HG03103 (cell line): ENCODE measurements around the gene FAM193A.
"Not testable (repeated sequence)": the region's sequence is repeated elsewhere in the genome, so short reads cannot be mapped to it uniquely, and the experiment has no call there.

Experiments
- ATAC-seq: cut with Tn5 transposase; IDR thresholded peaks from one replicate; pipeline ENCODE4 v1.9.1; 2021; ENCODE audit warnings: low read depth; ENCODE audit not compliant: unreplicated experiment

The FAM193A gene

DNA sequence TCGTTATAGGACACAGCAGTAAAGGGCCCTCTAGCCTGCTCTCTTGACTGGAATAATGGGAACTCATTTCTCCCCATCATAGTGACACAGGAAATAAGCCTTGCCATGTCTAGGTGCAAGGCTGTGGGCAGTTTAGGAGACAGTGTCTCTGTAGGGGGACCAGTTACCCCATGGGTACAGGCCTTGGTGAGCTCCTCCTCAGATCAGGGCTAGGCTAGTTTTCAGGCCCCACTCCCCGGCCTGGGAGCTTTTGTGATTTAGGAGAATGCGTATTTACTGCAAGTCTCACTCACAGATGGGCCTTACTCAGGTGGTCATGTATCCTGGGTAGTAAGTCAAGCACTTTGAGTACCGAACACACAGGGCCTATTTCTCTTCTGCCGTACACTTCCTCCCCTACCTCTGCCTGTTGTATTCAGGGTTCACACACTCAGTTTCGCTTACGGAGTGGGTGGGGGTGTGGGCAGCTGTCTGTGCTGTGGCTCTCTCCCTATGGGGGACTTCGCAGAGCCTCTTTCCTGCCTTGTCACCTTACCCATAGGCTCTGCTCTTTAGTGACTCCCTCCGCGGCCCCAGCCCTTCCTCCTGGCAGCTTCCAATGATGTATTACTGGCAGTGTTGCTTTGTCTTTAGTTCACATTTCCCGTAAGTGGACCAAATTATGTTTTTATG lies 34.2 kb downstream of the FAM193A start:
- peak; percentile 67 for ATAC-seq

DNA sequence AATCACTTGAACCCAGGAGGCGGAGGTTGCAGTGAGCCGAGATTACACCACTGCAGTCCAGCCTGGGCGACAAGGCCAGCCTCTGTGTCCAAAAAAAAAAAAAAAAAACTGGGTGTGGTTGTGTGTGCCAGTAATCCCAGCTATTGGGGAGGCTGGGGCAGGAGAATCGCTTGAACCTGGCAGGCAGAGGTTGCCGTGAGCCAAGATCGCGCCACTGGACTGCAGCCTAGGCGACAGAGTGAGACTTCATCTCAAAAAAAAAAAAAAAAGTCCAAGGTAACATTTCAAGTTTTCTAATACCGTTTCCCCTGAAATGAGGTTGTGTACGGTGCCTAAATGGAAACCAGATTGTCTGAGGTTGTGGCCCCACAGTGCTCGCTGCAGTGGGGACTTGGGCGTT lies 35.6 kb downstream of the FAM193A start:
- ATAC-seq: no peak

DNA sequence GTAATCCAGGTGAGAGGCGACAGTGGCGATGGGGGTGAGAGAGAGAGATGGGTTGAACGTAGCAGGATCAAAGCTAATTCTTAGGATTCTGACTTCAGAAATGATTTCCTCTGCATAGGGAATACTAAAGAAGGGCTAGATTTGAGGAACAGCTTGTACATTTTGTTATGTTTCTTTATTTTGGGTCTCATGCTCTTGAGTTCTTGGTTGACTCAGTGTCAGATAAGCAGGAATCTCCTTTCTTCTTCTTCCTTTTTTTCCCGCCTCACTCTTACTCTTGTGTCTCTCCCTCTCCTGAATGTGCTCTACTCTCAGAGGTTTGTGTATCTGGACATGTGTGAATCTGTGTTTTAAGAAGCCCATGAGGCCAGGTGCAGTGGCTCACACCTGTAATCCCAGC lies 36.4 kb downstream of the FAM193A start:
- ATAC-seq: no peak

DNA sequence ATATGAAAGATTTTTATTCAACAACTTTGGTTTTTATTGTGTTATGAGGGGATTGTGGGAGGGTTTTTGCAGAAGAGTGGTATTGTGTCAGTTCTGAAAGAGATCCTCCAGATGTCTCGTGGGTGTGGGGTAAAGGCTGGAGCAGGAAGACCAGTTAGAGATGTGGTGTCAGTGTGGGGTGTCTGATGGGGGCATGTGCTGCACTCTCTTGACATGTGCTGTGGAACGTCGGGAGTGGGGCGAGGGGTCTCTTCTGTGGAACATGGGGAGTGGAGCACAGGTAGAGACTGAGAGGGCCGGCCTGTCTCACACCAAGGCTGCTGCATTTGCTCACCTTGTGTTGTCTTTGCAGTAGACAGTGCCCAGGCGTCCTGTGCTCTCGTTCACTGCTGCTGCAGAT lies 37.6 kb downstream of the FAM193A start:
- no peak for ATAC-seq

DNA sequence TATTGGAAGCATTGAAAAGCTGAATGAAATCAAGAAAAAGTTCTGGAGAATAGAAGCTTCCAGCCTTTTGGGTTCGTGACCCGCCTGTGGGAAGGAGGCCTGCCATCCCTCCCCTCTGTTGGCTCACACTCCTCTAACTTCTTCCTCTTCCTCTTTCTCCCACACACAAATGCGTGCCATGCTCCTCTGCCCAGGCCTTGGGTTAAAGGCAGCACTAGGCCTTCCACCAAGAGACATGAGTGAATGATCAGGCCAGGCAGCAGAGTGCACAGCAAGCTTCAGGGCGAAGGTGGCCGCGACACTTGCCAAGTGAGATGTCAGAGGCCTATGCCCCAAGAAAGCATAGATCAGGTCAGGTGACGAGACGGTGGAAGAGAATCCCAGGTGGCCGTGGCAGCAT lies 38.4 kb downstream of the FAM193A start:
- no peak for ATAC-seq

DNA sequence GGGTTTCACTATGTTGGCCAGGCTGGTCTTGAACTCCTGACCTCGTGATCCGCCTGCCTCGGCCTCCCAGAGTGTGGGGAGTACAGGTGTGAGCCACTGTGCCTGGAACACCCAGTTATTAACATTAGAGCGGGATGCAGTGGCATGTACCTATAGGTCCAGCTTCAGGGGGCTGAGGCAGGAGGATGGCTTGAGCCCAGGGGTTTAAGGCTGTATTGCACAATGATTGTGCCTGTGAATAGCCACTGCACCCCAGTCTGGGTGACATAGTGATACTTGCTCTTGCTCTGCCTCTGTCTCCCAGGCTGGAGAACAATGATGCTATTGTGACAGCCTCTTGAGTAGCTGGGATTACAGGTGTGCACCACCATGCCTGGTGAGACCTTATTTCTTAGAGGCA lies 39.8 kb downstream of the FAM193A start:
- no peak for ATAC-seq

DNA sequence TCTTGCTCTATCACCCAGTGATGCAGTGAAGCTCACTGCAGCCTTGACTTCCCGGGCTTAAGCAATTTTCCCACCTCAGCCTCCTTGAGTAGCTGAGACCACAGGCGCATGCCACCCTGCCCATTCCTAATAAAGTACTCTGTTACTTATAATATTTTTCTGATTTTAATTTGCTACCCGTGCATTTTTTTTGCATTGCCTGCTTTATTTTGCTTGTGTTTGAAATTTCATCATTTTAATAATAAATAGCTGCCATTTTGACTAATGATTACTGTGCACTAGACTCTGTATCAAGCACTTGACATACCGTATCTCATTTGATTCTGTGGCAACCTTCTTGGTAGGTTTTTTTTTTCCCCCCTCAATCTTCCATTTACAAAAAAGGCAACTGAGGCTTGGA lies 41.7 kb downstream of the FAM193A start:
- ATAC-seq: no peak

DNA sequence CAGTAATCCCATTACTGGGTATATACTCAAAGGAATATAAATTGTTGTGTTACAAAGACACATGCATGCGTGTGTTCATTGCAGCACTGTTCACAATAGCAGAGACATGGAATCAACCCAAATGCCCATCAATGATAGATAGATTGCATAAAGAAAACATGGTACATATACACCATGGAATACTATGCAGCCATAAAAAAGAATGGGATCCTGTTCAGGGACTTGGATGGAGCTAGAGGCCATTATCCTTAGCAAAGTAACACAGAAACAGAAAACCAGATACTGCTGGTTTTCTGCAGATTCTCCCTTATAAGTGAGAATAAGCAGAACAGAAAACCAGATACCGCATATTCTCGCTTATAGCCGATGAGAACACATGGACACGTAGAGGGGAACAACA lies 43.5 kb downstream of the FAM193A start:
- no peak for ATAC-seq

DNA sequence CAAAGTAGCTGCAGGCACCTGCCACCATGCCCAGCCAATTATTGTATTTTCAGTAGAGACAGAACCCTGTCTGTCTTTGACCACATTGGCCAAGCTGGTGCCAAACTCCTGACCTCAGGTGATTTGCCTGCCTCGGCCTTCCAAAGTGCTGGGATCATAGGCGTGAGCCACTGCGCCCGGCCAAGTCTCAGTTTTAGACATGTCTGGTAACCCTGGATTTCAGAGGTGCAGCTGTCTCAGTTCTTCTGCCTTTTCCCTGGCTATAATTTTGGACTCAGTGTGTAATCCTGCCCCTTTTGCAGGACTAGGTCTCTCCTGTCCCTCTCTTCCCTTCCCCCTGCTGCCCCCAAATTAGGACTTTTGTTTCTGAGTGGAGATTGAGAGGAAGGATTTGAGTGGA lies 46.6 kb downstream of the FAM193A start:
- no peak for ATAC-seq

DNA sequence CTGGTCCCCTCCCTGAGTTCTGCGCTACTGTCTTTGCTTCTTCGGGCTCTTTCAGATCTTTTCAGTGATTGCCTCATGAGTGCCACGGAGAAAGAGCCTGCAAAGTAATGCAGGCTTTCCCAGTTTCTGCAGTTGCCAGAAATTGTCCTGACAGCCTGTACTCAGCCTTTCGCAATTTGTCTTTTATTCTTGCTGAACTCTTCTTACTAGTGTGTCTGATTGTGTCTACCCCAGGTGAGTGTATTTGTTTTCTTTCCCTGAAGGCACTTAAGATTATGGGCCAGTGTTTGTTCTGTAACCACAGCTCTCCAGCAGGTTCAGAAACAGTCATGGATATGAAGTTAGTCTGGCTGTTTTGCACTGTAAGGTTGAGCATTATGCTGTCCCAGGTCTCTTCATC lies 47.1 kb downstream of the FAM193A start:
- ATAC-seq: no peak

DNA sequence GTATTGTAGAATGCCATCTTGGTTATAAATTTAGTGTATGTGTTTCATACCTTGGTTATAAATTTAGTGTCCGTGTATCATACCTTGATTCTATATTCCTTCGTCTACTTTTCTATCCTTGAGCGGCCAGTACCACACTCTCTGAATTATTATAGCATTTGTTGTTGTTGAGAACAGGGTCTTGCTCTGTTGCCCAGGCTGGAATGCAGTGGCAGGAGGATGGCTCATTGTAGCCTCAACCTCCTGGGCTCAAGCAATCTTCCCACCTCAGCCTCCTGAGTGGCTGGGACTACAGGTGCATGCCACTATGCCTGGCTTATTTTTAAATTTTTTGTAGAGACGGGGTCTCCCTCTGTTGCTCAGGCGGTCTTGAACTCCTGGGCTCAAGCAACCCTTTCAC lies 50.1 kb downstream of the FAM193A start:
- no peak for ATAC-seq

DNA sequence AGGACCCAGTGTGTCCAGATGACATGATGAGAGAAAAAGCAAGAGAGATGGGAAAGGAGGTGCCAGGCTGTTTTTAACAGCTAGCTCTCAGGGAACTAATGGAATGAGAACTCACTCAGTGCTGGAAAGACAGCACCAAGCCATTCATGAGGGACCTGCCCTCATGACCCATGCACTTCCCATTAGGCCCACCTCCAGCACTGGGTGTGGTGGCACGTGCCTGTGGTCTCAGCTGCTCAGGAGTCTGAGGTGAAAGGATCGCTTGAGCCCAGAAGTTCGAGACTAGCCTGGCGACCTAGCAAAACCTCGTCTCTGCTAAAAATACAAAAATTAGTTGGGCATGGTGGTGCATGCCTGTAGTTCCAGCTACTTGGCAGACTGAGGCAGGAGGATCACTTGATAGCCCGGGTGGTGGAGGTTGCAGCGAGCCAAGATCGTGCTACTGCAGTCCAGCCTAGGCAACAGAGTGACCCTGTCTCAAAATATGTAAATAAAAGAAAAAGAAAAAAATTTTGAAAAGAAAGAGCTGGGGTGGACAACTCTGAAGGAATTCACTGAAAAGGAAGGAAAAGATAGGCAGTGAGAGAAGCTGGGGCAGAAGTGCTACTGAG lies 50.9 kb downstream of the FAM193A start:
- ATAC-seq: no peak

DNA sequence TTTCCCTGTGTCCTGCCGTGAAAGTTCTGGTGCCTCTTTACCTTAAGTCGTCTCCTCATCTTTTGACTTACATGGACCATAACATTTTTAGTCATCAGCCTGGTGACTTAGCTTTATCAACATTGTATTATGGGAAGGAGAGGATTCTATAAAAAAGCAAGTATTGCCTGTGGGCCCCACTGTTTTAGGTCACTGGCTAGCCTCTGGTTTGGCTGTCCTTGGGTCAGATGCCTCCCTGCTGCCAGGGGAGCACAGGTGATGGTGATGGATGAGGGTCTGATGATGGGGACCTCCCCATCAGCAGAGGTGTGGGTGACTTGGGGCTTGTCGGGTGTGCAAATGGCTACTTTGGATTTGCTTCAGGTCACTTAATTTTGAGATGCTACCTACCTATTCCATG lies 51.8 kb downstream of the FAM193A start:
- no peak for ATAC-seq

DNA sequence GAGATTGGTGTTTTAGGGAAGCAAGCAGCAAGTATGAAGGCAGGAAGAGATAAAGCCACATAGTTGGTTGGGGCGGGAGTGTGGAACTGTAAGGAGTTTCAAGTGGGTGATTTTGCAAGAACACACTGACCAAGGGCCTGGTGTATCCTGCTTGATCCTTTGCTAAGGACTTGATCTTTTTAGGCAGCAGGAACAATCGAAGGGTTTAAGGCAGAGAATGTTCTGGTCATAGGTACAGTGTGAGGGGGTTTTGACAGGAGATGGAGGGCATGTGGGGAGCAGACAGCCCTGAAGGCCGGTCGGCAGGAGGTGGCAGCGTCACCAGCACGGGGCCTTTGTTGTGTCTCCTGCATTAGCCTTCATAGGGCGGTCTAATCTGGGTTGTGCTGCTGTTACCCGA lies 54.7 kb downstream of the FAM193A start:
- ATAC-seq: no peak

DNA sequence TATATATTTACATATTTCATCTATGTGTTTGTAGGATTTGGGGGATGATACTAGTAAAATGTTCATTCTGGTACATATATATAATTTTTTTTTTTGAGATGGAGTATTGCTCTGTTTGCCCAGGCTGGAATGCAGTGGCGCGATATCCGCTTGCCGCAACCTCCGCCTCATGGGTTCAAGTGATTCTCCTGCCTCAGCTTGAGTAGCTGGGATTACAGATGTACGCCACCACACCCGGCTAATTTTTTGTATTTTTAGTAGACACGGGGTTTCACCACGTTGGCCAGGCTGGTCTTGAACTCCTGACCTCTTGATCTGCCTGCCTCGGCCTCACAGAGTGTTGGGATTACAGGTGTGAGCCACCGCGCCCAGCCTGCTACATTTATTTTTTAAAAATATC lies 55.6 kb downstream of the FAM193A start:
- not testable (repeated sequence) for ATAC-seq

DNA sequence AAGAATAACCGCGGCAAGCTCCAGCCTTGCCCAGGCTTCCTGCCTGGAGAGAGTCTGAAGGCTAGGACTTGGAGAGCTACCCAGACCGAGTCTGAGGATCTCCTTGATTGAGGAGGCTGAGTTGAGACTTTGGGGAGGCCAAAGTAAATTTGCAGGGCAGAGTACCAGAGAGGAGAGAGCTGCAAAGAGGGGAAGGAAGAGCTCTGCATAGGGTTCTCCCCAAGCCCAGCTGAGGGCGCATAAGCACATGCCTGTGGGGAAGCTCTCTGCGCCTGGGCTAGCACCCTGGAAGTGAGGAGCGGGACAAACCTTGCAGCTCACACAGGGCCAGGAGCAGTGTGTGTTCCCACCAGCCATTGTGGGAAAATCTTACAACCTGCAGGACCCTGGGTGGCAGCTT lies 56.1 kb downstream of the FAM193A start:
- no peak for ATAC-seq

DNA sequence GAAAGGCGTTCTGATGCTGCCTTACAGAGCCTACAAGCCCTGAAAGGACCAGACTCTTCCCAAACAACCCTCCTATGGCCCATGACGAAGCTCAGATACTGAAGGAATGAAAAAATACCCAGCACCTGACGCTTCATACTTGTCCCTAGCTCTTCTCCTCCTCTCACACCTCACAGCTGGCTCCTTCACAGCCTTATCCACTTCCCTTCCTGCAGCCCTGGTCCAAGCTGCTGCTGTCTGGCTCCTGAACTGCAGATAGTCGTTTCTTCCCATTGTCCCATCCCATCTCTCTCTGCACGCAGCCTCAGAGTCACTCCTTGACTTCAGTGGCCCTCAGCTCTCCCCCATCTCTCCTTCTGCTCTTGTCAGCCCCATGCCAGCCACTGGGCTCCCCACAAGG lies 56.6 kb downstream of the FAM193A start:
- no peak for ATAC-seq

DNA sequence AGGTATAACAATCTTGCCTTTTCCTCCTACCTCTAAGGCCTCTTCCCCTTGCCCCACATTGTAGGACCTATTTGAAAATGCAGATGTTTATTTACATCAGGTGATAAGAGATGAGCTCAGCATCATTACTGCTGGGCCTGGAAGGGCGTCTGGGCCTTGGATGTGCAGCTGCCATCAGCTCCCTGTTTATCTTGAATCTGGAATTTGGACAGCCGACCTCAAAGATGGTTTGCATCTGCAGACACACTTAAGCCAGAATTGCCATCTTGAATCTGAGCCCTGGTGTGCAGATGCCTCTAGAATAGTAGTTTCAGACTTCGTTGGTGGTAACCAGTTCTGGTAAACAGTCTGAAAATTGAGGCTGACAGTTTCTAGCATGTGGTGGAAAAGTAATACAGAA lies 59.0 kb downstream of the FAM193A start:
- no peak for ATAC-seq

DNA sequence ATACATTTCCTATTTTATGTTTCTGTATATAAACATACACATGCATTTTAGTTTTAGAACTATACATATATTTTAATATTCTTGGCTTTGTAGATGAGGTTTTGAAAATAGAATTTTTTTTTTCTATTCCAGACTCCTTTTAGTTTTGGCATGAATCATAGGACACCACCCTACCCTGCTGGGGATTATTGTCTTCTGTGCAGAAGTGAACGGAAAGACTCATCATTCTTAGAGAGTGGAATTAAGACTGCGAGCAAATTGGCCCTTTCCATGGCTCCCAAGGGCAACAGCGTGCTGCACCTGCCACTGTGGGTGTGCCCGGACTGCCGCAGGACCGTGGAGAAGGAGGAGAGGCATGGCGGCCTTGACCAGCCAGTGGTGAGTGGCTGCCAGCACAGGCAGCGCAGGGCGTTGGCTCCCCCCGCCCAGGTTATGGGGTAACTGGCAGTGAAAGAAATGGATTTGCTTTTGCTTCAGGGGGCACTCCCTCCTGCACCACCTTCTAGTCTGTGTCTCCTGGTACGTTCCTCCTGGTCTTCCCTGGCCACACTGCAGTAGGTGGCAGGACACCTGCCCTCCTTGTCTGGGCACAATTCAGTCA lies 59.6 kb downstream of the FAM193A start:
- no peak for ATAC-seq

DNA sequence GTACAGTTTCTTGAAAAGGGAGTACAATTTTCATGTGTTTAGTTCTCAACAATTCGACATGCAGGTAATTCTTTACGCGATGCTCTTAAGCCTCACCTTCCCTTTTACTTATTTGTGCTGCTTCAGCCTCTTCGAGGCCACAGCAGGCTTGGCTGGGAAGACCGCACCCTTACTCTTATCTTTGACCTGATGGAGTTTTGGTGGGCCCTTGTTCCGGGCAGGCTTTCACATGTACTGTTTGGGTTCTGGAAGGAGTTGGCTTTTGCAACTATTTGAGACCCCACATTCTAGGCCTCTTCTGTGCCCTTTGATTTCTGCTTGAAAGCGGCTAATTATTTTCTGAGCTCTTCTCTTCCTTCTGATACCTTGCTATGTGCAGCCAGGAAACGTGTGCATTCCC lies 60.2 kb downstream of the FAM193A start:
- no peak for ATAC-seq

DNA sequence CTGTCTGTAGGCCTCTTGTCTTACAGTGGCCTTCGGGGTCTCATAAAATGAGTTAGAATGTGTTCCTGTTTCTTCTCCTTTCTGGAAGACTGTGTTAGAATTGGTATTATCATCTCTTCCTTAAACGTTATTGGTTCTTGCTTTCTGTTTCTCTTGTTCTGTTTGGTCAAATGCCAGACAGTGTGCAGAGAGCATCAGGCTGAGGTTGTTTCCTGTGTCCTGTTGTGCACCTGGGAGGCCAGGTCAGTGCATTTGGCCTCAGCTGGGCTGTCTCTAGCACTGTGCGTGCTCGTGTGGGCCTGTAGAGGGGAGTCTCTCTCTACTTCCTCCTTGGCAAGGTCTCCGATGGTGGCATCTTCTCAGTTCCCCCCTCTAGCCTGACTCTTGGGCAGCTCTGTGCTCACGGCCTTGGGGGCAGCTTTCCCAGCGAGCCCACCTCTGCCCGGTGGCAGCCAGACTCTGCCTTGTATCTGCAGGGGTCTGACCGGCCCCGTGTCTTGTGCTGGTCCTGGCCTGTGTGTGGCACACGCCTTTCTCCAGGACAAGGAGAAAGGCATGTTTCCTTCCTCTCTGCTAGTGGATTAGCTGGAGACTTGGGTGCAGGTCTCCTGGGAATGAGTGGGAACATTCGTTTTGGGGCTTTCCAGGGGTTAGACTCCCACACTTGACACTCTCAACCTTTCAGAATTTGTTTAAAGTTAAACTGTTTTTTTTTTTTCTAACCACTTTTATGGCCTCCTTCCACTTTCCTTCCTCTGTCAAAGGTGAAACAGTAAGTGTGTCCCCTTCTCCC lies 62.3 kb downstream of the FAM193A start:
- ATAC-seq: peak; percentile 74

DNA sequence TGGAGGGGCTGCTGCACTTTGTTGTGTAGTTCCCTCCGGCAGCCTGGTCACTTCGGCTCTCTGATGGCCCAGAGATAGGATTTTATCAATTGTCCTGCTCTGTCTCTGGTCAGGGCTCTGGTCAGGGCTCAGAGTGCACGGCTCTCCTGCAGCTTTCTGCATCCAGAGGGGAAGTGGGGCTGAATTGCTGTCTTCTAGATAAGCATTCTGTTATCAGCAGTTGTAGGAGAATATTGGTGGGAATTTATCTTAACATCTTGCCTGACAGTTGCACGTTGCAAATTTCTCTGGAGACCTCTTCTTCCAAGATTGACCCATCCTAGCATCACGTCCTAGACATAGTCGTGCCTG lies 62.8 kb downstream of the FAM193A start:
- ATAC-seq: no peak
